ENCODE data around the gene FAM50A.
"Not testable (repeated sequence)": the region's sequence is repeated elsewhere in the genome, so short reads cannot be mapped to it uniquely, and the experiment has no call there.

Gene FAM50A

DNA sequence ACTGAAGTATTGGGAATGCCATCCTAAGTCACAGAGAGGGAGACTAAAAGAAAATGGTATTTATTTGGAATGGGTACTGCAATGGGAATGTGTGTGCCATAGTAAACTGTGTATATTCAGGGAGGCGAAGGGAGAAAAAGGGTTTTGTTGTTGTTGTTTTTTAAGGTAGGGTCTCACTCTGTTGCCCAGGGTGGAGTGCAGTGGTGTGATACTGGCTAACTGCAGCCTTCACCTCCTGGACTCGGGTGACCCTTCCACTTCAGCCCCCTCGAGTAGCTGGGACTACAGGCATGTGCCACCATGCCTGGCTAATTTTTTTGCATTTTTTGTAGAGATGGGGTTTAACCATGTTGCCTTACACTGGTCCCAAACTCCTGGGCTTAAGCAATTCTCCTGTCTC lies 50.8 kb downstream of the FAM50A start:
- no peak overlapping the region for H3K4me3 ChIP-seq (ENCODE audit: low read depth, low read length)
- no peak for DNase-seq (ENCODE audit: low read depth)

- DNase-seq (ENCODE audit: low read depth) = no peak
- no peak overlapping the region for H3K4me3 ChIP-seq (ENCODE audit: low read depth, low read length)
Observed at GRCh38 chrX:154495472-154495922, 51.6 kb downstream of the FAM50A start.

DNA sequence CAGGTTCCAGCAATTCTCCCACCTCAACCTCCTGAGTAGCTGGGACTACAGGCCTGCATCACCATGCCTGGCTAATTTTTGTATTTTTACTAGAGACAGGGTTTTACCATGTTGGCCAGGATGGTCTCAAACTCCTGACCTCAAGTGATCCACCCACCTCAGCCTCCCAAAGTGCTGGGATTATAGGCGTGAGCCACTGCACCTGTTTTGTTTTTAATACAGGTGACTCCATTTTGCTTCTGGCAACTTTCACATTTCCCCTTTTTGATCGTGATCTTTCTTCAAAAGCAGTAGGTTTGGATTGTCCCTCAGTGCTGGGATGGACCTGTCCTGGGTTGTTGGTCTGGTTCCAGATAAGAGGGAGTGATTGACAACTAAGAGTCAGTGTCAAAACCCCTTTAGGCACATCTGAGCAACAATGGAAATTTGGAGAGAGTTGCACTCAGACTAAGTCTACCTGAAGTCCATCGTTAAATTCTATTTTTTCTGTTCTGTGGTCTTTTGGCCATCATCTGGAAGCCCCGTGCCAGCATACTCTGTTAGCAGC lies 52.7 kb downstream of the FAM50A start:
- DNase-seq (ENCODE audit: low read depth); H3K4me3 ChIP-seq (ENCODE audit: low read depth, low read length): not testable (repeated sequence)
